ACC112 (cell line): Measurements from ENCODE around the gene SGPL1.

Source experiments
- H2AFZ ChIP-seq: fragments of 200-600 bp; sonication (generic); one replicate; pipeline ENCODE4 v1.6.0; 2017; ENCODE audit warnings: antibody characterized with exemption, low read length; ENCODE audit not compliant: unreplicated experiment
- H3K27ac ChIP-seq: fragments of 200-600 bp; sonication (generic); 2 replicates; pipeline ENCODE4 v1.5.1; 2014; ENCODE audit warnings: low read depth, mild to moderate bottlenecking, antibody characterized with exemption, low read length, moderate library complexity
- H3K27me3 ChIP-seq: fragments of 200-600 bp; sonication (generic); 2 replicates; pipeline ENCODE4 v1.6.1; 2014; ENCODE audit warnings: mild to moderate bottlenecking, antibody characterized with exemption, low read length, moderate library complexity, mixed read lengths; ENCODE audit not compliant: insufficient read depth
- H3K36me3 ChIP-seq: fragments of 200-600 bp; sonication (generic); 2 replicates; pipeline ENCODE4 v1.6.1; 2016; ENCODE audit warnings: mild to moderate bottlenecking, antibody characterized with exemption, low read length, moderate library complexity, mixed read lengths; ENCODE audit not compliant: insufficient read depth
- H3K4me1 ChIP-seq: fragments of 200-600 bp; sonication (generic); one replicate; pipeline ENCODE4 v1.6.1; 2016; ENCODE audit warnings: low read length, mixed read lengths; ENCODE audit not compliant: insufficient read depth, unreplicated experiment, control insufficient read depth
- H3K4me3 ChIP-seq: fragments of 200-600 bp; sonication (generic); 2 replicates; pipeline ENCODE4 v1.5.1; 2014; ENCODE audit warnings: mild to moderate bottlenecking, low read depth, low read length
- H3K79me2 ChIP-seq: fragments of 200-600 bp; sonication (generic); one replicate; pipeline ENCODE4 v1.6.0; 2016; ENCODE audit warnings: low read length; ENCODE audit not compliant: control insufficient read depth, unreplicated experiment, insufficient read depth

The SGPL1 gene

DNA sequence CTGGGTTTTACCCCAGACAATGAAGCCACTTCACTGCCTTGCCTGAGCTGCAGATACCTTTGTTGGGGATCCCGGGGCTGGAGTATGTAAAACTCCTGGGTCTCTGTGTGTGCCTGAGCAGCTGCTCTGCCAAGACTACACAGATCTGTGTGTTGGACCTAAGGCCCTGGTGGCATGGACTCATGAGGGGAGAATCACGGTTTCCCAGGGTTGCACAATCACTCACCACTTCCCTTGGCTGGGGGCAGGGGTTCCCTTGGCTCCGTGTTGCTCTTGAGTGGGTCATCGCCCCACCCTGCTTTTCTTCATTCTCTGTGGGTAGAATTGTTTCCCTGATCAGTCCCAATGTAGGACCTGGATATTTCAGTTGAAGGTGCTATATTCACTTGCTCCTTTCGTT is 16.6 kb upstream of the SGPL1 start:
- Histone ChIP-seq H3K27me3 (peaks cover 61% of the 10 kb centered on the region), H3K4me1 (no peaks in the 10 kb centered on the region), H3K36me3 (no peaks in the 10 kb centered on the region), H3K79me2 (no peaks in the 10 kb centered on the region), H2AFZ (no peak overlapping the region), H3K27ac (no peak overlapping the region), H3K4me3 (no peak overlapping the region)

DNA sequence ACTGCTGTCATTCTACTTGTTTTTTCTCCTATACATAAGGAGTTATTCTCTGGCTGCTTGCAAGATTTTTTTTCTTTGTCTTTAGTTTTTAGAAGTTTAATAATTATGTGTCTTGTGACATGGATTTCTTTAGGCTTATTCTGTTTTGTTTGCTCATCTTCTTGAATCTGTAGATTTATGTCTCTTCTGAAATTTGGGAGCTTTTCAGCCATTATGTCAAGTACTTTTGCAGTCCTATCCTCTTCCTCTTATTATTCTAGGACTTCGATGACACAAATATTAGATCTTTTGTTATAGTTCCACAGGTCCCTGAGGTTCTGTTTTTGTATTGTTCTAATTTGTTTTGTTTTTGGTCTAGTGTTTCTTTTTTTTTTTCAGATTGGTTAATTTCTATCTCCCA is 13.9 kb upstream of the SGPL1 start:
- H3K27me3 ChIP-seq: peaks cover 44% of the 10 kb centered on the region
- H3K27ac ChIP-seq: no peak overlapping the region
- peaks cover 3% of the 10 kb centered on the region for H3K4me1 ChIP-seq
- H3K4me3 ChIP-seq: no peak overlapping the region
- H3K79me2 ChIP-seq: no peaks in the 10 kb centered on the region
- no peak overlapping the region for H2AFZ ChIP-seq
- no peaks in the 10 kb centered on the region for H3K36me3 ChIP-seq

DNA sequence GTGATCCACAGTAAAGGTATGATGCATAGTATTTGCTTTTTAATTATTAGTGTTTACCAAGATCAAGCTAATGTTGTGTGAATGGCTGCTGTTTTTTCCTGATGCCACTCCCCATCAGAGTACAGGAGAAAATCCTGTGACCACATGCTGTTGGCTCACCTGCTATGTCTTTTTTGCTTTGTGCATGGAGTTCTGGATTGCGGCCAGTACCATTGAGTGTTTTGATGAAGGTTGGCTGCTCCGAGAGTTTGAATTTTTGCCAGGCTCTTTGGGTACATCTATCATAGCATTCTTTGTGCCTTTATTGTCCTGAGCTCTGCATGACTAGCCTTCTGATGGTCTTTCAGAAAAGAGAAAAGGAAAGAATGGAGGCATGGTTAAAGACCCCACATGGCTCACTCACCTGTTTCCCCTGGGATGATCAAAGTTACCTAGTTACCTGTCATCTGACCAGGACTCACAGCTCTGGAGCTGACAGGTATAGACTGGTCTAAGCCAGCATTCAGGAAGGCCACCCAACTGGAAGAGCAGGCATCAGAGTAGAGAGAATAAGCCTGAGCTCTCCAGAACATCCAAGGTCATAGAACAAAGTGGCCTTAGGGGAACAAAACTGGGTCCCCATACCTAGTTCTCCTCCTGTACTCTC is 11.8 kb upstream of the SGPL1 start:
- Histone ChIP-seq H3K36me3 (no peaks in the 10 kb centered on the region), H2AFZ (no peak overlapping the region), H3K79me2 (no peaks in the 10 kb centered on the region), H3K4me3 (no peak overlapping the region), H3K4me1 (peaks cover 3% of the 10 kb centered on the region), H3K27ac (no peak overlapping the region), H3K27me3 (peaks cover 29% of the 10 kb centered on the region)

DNA sequence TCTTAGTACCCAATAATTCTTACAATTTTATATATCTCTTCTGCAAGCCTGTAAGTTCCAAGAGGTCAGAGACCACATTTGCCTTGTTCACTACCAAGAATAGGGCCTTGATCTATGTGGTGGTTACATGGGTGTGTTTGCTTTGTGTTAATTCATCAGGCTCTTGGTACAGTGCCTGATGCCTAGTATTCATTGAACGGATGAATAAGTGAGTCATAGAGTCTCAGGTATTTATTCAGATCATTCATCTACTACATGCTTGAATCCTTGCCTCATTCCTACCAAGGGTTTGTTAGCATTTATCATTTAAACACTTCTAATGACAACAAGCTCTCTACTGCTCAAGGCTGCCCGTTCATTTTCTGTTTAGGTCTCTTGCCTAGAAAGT is 11.3 kb upstream of the SGPL1 start:
- H3K27ac ChIP-seq: no peak overlapping the region
- H3K4me3 ChIP-seq: no peak overlapping the region

DNA sequence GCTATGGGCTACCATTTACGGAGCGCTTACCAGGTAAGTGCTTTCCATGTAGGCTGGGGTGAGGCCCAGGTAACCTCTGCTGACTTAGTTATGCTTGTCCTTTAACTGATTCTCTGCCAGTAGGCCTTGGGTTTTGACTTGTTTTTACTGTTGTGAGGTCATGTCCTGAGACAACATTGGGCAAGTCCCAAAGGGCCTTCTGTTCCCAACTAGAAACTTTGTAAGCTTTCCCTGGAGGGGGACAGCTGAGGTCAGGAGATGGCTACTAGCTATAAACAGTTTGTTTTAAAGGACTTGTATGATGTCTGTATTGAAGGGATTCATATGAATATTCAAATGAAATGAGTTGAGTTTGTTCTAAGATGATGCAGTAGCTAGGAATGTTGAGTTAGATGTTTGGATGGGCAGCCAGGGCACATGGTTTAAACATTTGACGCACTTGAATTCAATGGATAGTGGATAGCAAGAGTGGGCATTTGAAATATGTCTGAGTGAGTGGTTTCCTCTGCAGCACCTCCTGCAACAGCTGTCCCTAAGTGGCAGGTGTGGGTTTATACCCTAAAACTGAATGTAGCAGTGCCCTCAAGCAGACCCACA is 10.0 kb upstream of the SGPL1 start:
- Histone ChIP-seq H2AFZ (no peak overlapping the region), H3K4me1 (peaks cover 3% of the 10 kb centered on the region), H3K36me3 (no peaks in the 10 kb centered on the region), H3K27me3 (peaks cover 21% of the 10 kb centered on the region), H3K79me2 (no peaks in the 10 kb centered on the region), H3K4me3 (no peak overlapping the region), H3K27ac (no peak overlapping the region)

More for the DNA sequence above, 11.3 kb upstream of the SGPL1 start:
- Histone ChIP-seq H3K27me3 (peaks cover 26% of the 10 kb centered on the region), H3K36me3 (no peaks in the 10 kb centered on the region), H3K4me1 (peaks cover 3% of the 10 kb centered on the region), H2AFZ (no peak overlapping the region), H3K79me2 (no peaks in the 10 kb centered on the region)

DNA sequence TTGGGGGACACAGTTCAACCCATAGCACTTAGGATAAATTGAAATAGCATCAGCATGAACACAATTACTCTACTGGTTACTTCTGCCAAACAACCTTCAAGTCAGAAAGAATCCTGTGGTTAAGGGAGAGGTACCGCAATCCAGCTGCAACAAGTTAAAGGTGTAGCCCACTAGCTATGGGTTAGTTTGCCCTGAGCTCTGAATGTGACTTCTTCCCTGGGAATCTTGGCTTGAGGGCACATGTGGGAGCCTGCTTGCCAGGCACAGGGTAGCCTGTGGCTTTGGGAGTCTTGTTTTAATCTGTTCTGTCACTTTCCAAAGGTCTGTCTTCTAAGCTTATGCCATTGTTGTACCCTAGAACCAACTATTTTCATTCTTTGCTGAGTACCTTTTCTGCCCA is 8.9 kb upstream of the SGPL1 start:
- Histone ChIP-seq H3K79me2 (no peaks in the 10 kb centered on the region), H2AFZ (no peak overlapping the region), H3K4me1 (peaks cover 3% of the 10 kb centered on the region), H3K27ac (no peak overlapping the region), H3K36me3 (no peaks in the 10 kb centered on the region), H3K27me3 (peaks cover 16% of the 10 kb centered on the region), H3K4me3 (no peak overlapping the region)

DNA sequence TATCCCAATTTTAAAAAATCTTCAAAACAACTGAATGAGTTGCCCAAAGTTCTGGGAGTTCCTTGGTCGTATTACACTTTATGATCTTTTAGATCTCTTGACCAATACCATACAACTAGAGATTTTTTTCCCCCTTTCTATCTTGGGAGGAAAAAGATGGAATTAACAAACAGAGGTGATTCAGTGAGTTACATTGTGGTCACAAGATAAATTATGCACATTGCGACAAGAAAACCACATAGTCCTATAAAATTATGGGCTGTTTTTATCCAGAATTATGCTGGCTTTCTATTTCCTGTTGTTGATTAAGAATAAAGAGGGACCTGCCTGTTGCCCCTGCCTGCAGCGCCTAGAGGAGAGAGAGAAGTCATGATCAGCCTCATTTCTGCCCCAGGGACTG is 8.2 kb upstream of the SGPL1 start:
- H3K36me3 ChIP-seq: no peaks in the 10 kb centered on the region
- H3K4me3 ChIP-seq: no peak overlapping the region
- H2AFZ ChIP-seq: no peak overlapping the region
- H3K4me1 ChIP-seq: peaks cover 3% of the 10 kb centered on the region
- H3K27me3 ChIP-seq: peaks cover 9% of the 10 kb centered on the region
- H3K27ac ChIP-seq: no peak overlapping the region
- no peaks in the 10 kb centered on the region for H3K79me2 ChIP-seq

DNA sequence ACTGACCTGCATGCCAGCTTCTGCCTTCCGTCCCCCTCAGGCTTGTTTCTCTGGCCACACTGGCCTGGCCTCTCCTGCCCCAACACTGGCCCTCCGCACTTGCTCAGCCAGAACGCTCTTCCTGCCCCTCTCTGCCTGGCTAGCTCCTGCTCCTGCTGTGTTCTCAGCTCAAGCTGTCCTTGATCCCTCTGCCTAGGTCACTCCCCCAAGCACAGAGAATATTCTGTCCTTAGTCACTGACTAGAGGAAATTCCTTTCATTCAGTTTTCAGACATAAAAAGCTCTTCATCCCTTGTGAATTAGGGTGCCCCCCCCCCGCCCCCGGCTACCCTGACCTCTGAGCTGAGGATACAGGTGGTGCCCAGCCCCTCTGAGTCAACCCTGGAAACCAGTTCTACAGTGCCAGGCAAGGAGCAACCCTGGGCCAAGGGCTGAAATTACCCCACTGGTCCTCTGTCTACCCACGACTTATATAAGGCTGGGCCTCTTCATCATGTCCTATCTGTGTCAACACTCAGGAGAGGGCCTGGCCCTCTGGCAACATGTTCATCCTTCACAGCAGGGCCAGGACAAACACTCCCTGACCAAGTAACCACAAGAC is 6.6 kb upstream of the SGPL1 start:
- no peak overlapping the region for H2AFZ ChIP-seq
- peaks cover 6% of the 10 kb centered on the region for H3K27me3 ChIP-seq
- peaks cover 3% of the 10 kb centered on the region for H3K4me1 ChIP-seq
- H3K27ac ChIP-seq: no peak overlapping the region
- H3K4me3 ChIP-seq: no peak overlapping the region
- no peaks in the 10 kb centered on the region for H3K79me2 ChIP-seq
- no peaks in the 10 kb centered on the region for H3K36me3 ChIP-seq

DNA sequence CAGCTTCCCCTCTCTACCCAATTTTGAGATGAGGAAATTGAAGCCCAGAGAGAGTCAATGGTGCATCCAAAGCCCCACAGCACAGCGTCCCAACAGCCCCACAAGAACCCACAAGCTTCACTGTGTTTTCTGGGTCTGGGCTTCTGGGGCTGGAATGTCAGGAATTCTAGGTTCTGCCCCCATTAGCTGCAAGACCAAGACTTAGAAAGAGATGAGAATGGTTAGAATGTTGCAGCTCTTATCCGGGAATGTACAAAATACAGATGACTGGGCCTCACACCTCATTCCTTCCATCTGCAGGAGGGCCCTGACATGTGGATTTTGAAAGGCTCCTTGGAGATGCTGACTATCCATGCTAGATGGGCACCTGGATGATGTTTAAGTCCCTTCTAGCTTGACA is 6.0 kb upstream of the SGPL1 start:
- H2AFZ ChIP-seq: no peak overlapping the region
- no peaks in the 10 kb centered on the region for H3K79me2 ChIP-seq
- no peak overlapping the region for H3K4me3 ChIP-seq
- H3K4me1 ChIP-seq: peaks cover 3% of the 10 kb centered on the region
- H3K27me3 ChIP-seq: peaks cover 6% of the 10 kb centered on the region
- H3K36me3 ChIP-seq: no peaks in the 10 kb centered on the region
- H3K27ac ChIP-seq: no peak overlapping the region

DNA sequence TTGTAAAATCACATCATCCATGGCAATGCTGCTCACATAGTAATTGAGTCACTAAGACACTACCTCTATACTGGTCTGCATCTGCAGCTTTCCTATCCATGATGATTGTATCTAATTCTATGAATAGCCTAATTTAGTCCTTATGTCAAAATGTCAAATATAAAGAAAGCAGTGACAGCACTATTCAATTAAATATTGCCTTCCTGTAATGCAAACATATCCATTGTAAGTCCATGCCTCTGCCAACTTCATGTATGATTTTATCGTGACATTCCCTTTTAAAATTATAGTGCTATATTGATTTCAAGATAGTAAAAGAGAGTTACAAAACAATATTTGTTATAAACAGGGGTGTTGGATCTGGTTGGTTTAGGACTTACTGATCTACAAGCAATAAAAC is 4.8 kb upstream of the SGPL1 start:
- Histone ChIP-seq H3K36me3 (no peaks in the 10 kb centered on the region), H3K4me1 (peaks cover 2% of the 10 kb centered on the region), H3K27ac (no peak overlapping the region), H3K4me3 (no peak overlapping the region), H2AFZ (no peak overlapping the region), H3K27me3 (peaks cover 6% of the 10 kb centered on the region), H3K79me2 (no peaks in the 10 kb centered on the region)

DNA sequence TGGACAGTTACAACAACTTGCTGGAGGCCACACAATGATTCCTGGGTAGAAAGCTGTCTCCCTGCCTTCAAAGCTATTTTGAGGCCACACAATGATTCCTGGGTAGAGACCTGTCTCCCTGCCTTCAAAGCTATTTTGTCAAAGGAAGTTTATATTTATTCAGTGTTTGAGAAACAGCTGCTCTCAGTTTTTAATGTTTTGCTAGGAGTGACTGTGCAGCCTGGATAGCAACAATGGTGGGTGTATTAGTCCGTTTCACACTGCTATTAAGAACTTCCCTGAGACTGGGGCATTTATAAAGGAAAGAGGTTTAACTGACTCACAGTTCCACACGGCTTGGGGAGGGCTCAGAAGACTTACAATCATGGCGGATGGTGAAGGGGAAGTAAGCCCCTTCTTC is 3.9 kb upstream of the SGPL1 start:
- Histone ChIP-seq H3K36me3 (no peaks in the 10 kb centered on the region), H3K27ac (no peak overlapping the region)

More for the DNA sequence above, 3.9 kb upstream of the SGPL1 start:
- no peak overlapping the region for H3K4me3 ChIP-seq
- no peaks in the 10 kb centered on the region for H3K79me2 ChIP-seq
- no peak overlapping the region for H2AFZ ChIP-seq
- H3K4me1 ChIP-seq: peaks cover 2% of the 10 kb centered on the region
- H3K27me3 ChIP-seq: peaks cover 2% of the 10 kb centered on the region
